WERI-Rb-1 (cell line): Measurements from ENCODE around the gene NEURL1.

ENCODE experiments used
- DNase-seq: peaks from one replicate; pipeline ENCODE4 v3.0.0-alpha.2; 2020
- H3K27ac ChIP-seq: fragments of 250-450 bp; sonication (Bioruptor Pico); 2 replicates; pipeline ENCODE4 v1.5.1; 2020; ENCODE audit warnings: mild to moderate bottlenecking, moderate library complexity
- H3K27me3 ChIP-seq: fragments of 250-450 bp; sonication (Bioruptor Pico); 2 replicates; pipeline ENCODE4 v1.5.1; 2021; ENCODE audit warnings: mild to moderate bottlenecking, low read depth, moderate library complexity; ENCODE audit not compliant: insufficient read depth, severe bottlenecking
- H3K36me3 ChIP-seq: fragments of 250-450 bp; sonication (Bioruptor Pico); 2 replicates; pipeline ENCODE4 v1.5.1; 2020; ENCODE audit warnings: mild to moderate bottlenecking, moderate library complexity
- H3K4me3 ChIP-seq: 2 replicates; pipeline ENCODE4 v1.5.1; 2011; ENCODE audit warnings: low read depth, mild to moderate bottlenecking, control low read depth, low read length
- H3K9me3 ChIP-seq: fragments of 250-450 bp; sonication (Bioruptor Pico); 2 replicates; pipeline ENCODE4 v1.5.1; 2021; ENCODE audit warnings: mild to moderate bottlenecking, moderate library complexity; ENCODE audit not compliant: severe bottlenecking
- TF ChIP-seq, protein P1 (sequence below): IDR thresholded peaks from 2 replicates; pipeline ENCODE4 v1.5.1; 2011; ENCODE audit warnings: low read depth, mild to moderate bottlenecking, control low read depth, inconsistent platforms, low read length

Gene NEURL1

DNA sequence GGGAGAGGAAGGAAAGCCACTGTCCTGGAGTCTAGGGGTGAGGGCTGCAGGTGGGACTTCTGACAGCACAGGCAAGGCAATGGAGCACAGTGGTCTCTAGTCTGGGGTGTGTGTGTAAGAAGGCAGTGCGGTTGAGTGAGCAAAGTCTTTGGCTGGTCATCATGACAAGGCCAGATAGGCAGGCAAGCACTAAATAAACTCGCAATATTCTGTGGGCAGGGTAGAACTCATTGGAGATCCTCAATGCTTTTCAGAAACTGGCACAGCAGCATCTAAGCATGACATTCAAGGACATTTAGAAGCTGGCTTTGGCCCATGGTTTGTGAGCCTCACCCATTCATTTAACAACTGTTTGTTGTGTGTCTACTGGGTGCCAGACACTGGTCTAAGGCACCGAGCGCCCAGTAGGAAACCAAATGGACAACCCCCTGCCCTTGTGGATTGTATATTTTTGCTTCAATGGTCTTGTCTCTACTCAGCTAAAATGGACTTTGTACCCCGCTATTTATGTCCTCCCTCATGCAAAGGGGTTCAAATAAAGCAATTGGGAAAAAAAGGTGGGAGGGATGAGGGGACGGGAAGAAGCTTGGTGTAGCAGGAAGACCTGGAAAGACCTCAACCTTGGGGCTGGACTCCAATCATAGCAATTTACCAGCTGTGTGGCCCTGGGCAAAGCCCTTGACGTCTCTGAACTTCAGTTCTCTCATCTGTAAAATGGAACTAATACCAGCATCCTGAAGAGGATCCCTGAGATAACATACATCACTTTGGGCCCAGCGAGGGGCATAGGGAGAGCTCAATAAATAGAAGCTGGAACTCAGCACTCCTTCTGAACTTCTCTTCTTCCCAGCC, 116.0 kb downstream of the NEURL1 start:
- H3K36me3 ChIP-seq = no peaks in the 10 kb centered on the region; the same call in 1 of the 2 replicates
- TF ChIP-seq, protein P1, sequence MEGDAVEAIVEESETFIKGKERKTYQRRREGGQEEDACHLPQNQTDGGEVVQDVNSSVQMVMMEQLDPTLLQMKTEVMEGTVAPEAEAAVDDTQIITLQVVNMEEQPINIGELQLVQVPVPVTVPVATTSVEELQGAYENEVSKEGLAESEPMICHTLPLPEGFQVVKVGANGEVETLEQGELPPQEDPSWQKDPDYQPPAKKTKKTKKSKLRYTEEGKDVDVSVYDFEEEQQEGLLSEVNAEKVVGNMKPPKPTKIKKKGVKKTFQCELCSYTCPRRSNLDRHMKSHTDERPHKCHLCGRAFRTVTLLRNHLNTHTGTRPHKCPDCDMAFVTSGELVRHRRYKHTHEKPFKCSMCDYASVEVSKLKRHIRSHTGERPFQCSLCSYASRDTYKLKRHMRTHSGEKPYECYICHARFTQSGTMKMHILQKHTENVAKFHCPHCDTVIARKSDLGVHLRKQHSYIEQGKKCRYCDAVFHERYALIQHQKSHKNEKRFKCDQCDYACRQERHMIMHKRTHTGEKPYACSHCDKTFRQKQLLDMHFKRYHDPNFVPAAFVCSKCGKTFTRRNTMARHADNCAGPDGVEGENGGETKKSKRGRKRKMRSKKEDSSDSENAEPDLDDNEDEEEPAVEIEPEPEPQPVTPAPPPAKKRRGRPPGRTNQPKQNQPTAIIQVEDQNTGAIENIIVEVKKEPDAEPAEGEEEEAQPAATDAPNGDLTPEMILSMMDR = no peak
- H3K27me3 ChIP-seq = no peaks in the 10 kb centered on the region
- H3K4me3 ChIP-seq = no peak overlapping the region
- DNase-seq = no peak
- no peaks in the 10 kb centered on the region for H3K9me3 ChIP-seq
- no peak overlapping the region for H3K27ac ChIP-seq

DNA sequence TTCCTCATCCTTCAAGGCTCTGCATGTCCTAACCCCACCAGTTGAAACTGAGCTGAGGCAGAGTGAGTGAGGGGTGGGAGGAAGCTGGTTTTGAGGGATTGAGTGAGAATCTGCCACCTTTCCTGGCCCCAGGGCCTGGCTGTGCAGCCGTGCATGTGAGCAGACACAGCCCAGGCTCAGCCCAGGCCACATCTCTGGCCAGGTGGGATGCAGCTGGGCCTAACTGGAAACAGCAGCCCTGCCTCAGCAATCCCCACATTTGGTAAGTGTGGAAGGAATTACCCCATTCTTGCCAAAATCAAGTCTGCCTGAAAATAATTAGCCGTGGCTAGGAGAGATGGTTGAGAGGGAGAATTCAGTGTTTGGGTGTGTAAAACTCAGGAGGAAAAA, 116.6 kb downstream of the NEURL1 start:
- Histone ChIP-seq H3K9me3 (no peaks in the 10 kb centered on the region), H3K27ac (no peak overlapping the region), H3K4me3 (no peak overlapping the region), H3K27me3 (no peaks in the 10 kb centered on the region), H3K36me3 (no peaks in the 10 kb centered on the region; the same call in 1 of the 2 replicates)
- TF ChIP-seq, protein P1 = no peak
- DNase-seq = no peak

DNA sequence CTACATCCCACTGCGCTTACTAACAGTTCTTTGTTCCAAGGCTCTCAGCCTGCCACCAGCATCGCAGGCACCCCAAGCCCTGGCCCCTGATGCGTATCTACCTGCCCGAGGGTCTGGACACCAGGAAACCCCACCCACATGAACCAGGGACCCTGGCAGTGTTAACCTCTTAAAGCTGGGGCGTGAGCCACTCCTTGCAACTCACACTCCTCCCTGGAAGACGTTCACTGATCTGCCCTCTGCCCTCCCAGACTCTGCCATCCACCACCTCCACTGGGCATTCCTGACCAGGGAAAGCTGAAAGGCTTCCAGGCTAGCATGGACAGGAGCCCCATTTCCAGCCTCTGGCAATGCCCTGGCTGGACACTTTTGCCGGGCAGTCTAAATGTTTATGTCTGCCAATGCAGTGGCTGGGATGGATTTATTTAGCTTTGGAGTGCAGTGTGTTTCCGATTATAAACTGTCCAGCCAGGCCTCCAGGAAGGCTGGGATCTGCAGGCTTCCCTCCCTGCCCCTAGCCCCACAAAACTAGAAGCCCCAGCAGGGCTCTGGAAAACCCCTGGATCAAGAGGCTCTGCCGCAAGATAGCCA, 117.5 kb downstream of the NEURL1 start:
- no peak overlapping the region for H3K4me3 ChIP-seq
- TF ChIP-seq, protein P1 = no peak
- no peaks in the 10 kb centered on the region for H3K27me3 ChIP-seq
- DNase-seq = no peak
- H3K9me3 ChIP-seq = no peaks in the 10 kb centered on the region
- no peaks in the 10 kb centered on the region; the same call in 1 of the 2 replicates for H3K36me3 ChIP-seq
- no peak overlapping the region for H3K27ac ChIP-seq

DNA sequence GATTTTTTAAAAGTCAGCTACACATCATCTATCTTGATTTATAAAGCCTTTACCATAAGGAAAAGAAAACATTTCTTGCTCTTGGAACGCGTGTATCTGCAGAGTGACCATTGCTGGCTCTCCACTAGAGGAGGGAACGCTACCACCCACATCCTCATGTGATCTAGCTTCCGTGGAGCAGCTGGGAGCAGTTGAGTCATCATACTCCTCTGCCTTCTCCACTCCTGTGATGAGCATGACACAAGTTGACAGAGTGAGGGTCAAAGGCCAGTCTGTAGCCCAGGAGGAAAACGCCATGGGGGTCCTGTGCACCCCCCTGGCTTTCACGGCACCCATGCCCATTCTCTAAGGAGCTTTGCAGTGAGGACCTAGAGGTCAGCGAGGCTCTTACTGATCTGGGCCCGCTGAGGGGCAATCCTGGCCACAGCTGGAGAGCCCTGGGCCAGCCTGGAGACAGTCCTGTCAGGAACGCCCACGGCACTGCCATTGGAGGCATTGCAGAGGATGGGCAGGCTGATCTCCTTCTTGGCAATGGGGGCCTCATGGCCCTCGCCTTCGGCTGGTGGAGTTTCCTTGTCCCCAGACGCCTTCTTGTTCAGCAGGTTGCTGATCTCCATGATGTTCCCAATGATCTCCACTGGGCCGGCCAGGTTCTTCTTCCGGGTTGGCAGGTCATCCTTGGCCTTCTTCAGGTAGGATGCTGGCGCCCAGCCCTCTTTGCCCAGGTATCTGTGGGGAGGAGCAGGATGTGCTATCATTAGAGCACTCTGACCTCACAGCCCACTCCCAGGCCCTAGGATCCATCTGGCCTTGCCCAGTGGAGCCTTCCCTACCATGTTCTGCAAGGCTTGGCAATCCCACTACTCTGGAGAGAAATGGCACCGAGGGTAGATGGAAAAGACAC, 119.2 kb downstream of the NEURL1 start:
- Histone ChIP-seq H3K9me3 (no peaks in the 10 kb centered on the region), H3K27ac (no peak overlapping the region)
- TF ChIP-seq, protein P1 = no peak

DNA sequence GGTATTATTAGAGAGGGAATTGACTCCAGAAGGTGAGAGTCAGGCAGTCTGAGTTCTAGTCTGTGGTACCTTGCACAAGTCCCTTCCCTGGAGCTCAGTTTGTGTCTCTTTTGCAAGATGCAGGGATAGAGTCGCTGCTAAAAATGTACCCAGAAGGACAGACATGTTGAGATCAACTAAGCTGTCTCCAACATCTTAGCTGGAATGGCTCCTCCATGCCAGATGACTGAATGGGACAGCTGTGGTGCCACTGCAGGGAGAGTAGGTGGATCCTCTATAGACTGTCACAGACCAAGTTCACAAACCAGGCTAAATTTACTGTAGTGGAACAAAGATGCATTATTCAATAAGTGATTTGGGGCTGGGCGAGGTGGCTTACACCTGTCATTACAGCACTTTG, 120.1 kb downstream of the NEURL1 start:
- TF ChIP-seq, protein P1 = no peak
- Histone ChIP-seq H3K36me3 (no peaks in the 10 kb centered on the region; the same call in 1 of the 2 replicates), H3K27me3 (no peaks in the 10 kb centered on the region), H3K4me3 (no peak overlapping the region), H3K9me3 (no peaks in the 10 kb centered on the region), H3K27ac (no peak overlapping the region)
- DNase-seq = no peak

More for the DNA sequence above, 119.2 kb downstream of the NEURL1 start:
- H3K27me3 ChIP-seq = no peaks in the 10 kb centered on the region
- no peak for DNase-seq
- no peaks in the 10 kb centered on the region; the same call in 1 of the 2 replicates for H3K36me3 ChIP-seq
- H3K4me3 ChIP-seq = no peak overlapping the region
